Measurements from ENCODE around the gene KPNA1. TPM values are rescaled to one million over a fixed set of nuclear protein-coding genes. Genes with fewer than 3 reads are reported as not detected.

KPNA1 gene
- polyA plus RNA-seq, 1 experiment: 27.8 TPM

DNA sequence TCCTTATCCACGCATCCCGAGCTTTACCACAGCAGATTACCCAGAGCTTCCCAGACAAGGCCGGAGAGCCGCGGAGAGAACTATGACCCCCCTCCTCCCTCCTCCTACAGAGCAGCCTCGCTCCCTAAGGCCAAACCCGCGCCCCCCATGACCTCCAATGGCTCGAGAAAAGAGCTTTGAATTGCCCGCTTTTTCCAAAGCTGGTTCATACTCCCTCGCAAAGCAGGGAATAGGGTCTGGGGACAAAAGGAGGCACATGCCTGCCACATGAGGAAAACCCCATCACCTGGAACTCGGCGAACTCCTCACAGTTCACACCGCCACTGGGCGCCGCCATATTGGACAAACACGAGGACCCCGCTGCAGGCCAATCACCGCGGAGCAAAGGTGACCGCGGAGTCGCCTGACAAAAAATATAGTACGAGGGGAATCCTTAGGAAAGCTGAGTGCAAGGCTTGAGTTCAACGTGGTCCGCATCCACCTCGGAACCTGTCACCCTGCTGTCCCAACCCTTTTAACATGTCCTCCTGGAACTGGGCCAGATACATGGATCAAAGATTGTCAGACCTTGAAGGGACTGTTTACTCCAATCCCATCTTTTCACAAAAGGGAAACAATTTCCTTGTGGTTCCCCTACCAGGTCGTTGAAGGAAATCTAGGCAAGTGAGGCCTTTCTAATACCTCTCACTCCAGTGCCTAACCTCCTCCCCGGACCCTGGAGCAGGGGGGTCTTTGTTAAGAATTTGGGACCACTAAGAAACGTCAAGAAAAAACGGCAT lies 131.7 kb downstream of the KPNA1 start, which contains the start of gene MIX23:
MIX23 (minus strand) TSS at position 344 of the 779 bp plus-strand sequence; CDS start at position 337, 7 bp downstream.
- CTCF ChIA-PET: interaction anchor here (2.0 to 3.3 kb wide), 2 partner anchors 10 to 16 kb away, joined by 5 to 32 read pairs; no protein-coding TSS in a partner anchor
- Histone ChIP-seq H3K27me3 (ENCODE audit: control insufficient read depth, insufficient read depth, low read length) (no peaks in the 10 kb centered on the region), H3K36me3 (ENCODE audit: control insufficient read depth, insufficient read depth, low read length) (no peaks in the 10 kb centered on the region), H3K4me3 (ENCODE audit: low read depth, low read length) (peak within 1 kb of the TSS; percentile 68)
- POLR2A ChIA-PET: no interaction called here
- no peak for DNase-seq (ENCODE audit: low read depth)
- TF ChIP-seq, protein P1, sequence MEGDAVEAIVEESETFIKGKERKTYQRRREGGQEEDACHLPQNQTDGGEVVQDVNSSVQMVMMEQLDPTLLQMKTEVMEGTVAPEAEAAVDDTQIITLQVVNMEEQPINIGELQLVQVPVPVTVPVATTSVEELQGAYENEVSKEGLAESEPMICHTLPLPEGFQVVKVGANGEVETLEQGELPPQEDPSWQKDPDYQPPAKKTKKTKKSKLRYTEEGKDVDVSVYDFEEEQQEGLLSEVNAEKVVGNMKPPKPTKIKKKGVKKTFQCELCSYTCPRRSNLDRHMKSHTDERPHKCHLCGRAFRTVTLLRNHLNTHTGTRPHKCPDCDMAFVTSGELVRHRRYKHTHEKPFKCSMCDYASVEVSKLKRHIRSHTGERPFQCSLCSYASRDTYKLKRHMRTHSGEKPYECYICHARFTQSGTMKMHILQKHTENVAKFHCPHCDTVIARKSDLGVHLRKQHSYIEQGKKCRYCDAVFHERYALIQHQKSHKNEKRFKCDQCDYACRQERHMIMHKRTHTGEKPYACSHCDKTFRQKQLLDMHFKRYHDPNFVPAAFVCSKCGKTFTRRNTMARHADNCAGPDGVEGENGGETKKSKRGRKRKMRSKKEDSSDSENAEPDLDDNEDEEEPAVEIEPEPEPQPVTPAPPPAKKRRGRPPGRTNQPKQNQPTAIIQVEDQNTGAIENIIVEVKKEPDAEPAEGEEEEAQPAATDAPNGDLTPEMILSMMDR (IDR thresholded peaks at IDR 0.05; ENCODE audit: insufficient read depth, low read depth, low read length): no peak

DNA sequence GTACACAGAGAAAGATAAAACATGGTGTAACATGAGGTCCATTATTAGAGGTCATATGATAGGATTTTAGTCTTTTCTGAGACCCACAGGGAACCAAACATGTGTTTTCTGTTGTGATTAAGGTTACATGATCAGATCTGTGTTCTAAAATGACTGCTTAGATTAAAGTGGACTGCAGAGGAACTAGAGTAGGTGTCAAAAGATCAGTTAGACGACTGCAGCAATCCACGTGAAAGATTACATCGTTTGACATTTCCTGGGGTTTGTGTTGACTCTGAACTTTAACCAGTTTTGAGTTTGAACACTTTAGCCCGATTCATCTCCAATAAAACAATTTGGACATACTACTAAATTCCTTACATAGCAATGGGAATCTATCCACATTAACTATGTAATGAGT lies 136.8 kb downstream of the KPNA1 start:
- DNase-seq (ENCODE audit: low read depth): no peak
- Histone ChIP-seq H3K4me3 (ENCODE audit: low read depth, low read length) (no peak overlapping the region), H3K27me3 (ENCODE audit: control insufficient read depth, insufficient read depth, low read length) (no peaks in the 10 kb centered on the region), H3K36me3 (ENCODE audit: control insufficient read depth, insufficient read depth, low read length) (peaks cover 2% of the 10 kb centered on the region; the same call in 1 of the 2 replicates)
- TF ChIP-seq, protein P1 (IDR thresholded peaks at IDR 0.05; ENCODE audit: insufficient read depth, low read depth, low read length): no peak
- CTCF ChIA-PET: no interaction called here
- POLR2A ChIA-PET: no interaction called here

DNA sequence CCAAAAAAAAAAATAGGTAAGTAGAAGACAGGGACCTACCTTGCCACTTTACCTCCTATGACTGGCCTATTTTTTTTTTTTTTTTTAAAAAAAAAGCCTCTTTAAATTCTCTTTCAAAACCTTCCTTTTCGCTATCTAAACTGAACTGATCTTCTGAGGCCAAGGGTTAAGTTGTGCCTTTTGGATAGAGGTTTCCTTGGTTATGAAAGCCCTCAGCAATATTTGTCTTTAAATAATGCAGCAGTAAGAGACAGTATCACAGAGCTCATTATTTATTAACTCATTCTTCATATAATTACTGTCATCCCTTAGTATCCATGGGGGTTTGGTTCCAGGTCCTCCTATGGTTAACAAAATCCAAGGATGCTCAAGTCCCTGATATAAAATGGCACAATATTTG lies 140.7 kb downstream of the KPNA1 start:
- CTCF ChIA-PET: no interaction called here
- POLR2A ChIA-PET: no interaction called here
- no peak overlapping the region for H3K4me3 ChIP-seq (ENCODE audit: low read depth, low read length)
- TF ChIP-seq, protein P1 (IDR thresholded peaks at IDR 0.05; ENCODE audit: insufficient read depth, low read depth, low read length): no peak
- H3K27me3 ChIP-seq (ENCODE audit: control insufficient read depth, insufficient read depth, low read length): no peaks in the 10 kb centered on the region
- peaks cover 2% of the 10 kb centered on the region for H3K36me3 ChIP-seq (ENCODE audit: control insufficient read depth, insufficient read depth, low read length)
- DNase-seq (ENCODE audit: low read depth): no peak

Small RNAs within 50 kb of the gene (small RNA-seq; reads per million reads assigned to genes)
- gene AC083798.1 (ENCODE audit: insufficient read length, low read depth, low replicate concordance) (not detected), gene AC096861.1 (ENCODE audit: insufficient read length, low read depth, low replicate concordance) (not detected)

Other genes with a start within 250 kb of the KPNA1 start
- 0.49 and 0.70 TPM in 2 replicates for gene CSTA, start 189.7 kb downstream of the KPNA1 start, polyA plus RNA-seq (2011; rRNA removed)
- gene MIX23, start 131.7 kb downstream of the KPNA1 start, polyA plus RNA-seq (2011; rRNA removed): 3.7 and 11.9 TPM in 2 replicates
- 23.9 and 50.8 TPM in 2 replicates for gene FAM162A, start 130.8 kb downstream of the KPNA1 start, polyA plus RNA-seq (2011; rRNA removed)
- 2.8 and 5.0 TPM in 2 replicates for gene WDR5B, start 98.9 kb downstream of the KPNA1 start, polyA plus RNA-seq (2011; rRNA removed)
- 18.2 and 26.9 TPM in 2 replicates for gene PARP9, start 49.4 kb upstream of the KPNA1 start, polyA plus RNA-seq (2011; rRNA removed)
- gene DTX3L, start 49.4 kb upstream of the KPNA1 start, polyA plus RNA-seq (2011; rRNA removed): 3.5 and 6.1 TPM in 2 replicates
- 0.05 and 0.09 TPM in 2 replicates for gene PARP15, start 62.7 kb upstream of the KPNA1 start, polyA plus RNA-seq (2011; rRNA removed)
- 13.2 and 20.0 TPM in 2 replicates for gene PARP14, start 165.9 kb upstream of the KPNA1 start, polyA plus RNA-seq (2011; rRNA removed)